Hepatocyte (in vitro differentiated cells): Measurements from ENCODE around the gene NUDT14. TPM values are rescaled to one million over a fixed set of nuclear protein-coding genes. Genes with fewer than 3 reads are reported as not detected.

ENCODE experiments used
- DNase-seq: peaks from one replicate; pipeline ENCODE4 v3.0.0-alpha.2; 2016; ENCODE audit warnings: low spot score
- H2AFZ ChIP-seq: fragments of 200-600 bp; sonication (generic); 2 replicates; pipeline ENCODE4 v1.6.0; 2016; ENCODE audit warnings: antibody characterized with exemption, mild to moderate bottlenecking
- H3K27ac ChIP-seq: fragments of 200-600 bp; sonication (generic); 2 replicates; pipeline ENCODE4 v1.5.1; 2016; ENCODE audit warnings: mild to moderate bottlenecking
- H3K27me3 ChIP-seq: fragments of 200-600 bp; sonication (generic); 2 replicates; pipeline ENCODE4 v1.6.1; 2016
- H3K36me3 ChIP-seq: fragments of 200-600 bp; sonication (generic); replicated peaks from 2 replicates; pipeline ENCODE4 v1.5.1; 2016; ENCODE audit warnings: low read depth; ENCODE audit not compliant: insufficient read depth
- H3K4me1 ChIP-seq: fragments of 200-600 bp; sonication (generic); 2 replicates; pipeline ENCODE4 v1.5.1; 2016; ENCODE audit warnings: mild to moderate bottlenecking, moderate library complexity; ENCODE audit not compliant: insufficient read depth
- H3K4me2 ChIP-seq: fragments of 200-600 bp; sonication (generic); 2 replicates; pipeline ENCODE4 v1.6.0; 2016
- H3K4me3 ChIP-seq: fragments of 200-600 bp; sonication (generic); 2 replicates; pipeline ENCODE4 v1.5.1; 2016; ENCODE audit warnings: mild to moderate bottlenecking
- H3K79me2 ChIP-seq: fragments of 200-600 bp; sonication (generic); 2 replicates; pipeline ENCODE4 v1.6.0; 2017; ENCODE audit warnings: mild to moderate bottlenecking
- H3K9me2 ChIP-seq: fragments of 200-600 bp; sonication (generic); replicated peaks from 2 replicates; pipeline ENCODE4 v1.6.0; 2017; ENCODE audit warnings: mild to moderate bottlenecking; ENCODE audit not compliant: insufficient read depth
- H3K9me3 ChIP-seq: fragments of 200-600 bp; sonication (generic); 2 replicates; pipeline ENCODE4 v1.5.1; 2016; ENCODE audit warnings: low read depth, mild to moderate bottlenecking
- H4K20me1 ChIP-seq: fragments of 200-600 bp; sonication (generic); 2 replicates; pipeline ENCODE4 v1.6.0; 2016; ENCODE audit warnings: mild to moderate bottlenecking; ENCODE audit not compliant: insufficient read depth, poor library complexity, severe bottlenecking
- CTCF ChIP-seq: fragments of 200-600 bp; sonication (generic); IDR thresholded peaks from 2 replicates; pipeline ENCODE4 v1.5.1; 2016; ENCODE audit warnings: antibody characterized with exemption, mild to moderate bottlenecking; ENCODE audit not compliant: poor library complexity
- EZH2 ChIP-seq: fragments of 200-600 bp; sonication (generic); IDR thresholded peaks from 2 replicates; pipeline ENCODE4 v1.6.1; 2016; ENCODE audit warnings: antibody characterized with exemption, mild to moderate bottlenecking, borderline replicate concordance
- EZH2phosphoT487 ChIP-seq: fragments of 200-600 bp; sonication (generic); IDR thresholded peaks from one replicate; pipeline ENCODE4 v1.6.1; 2018; ENCODE audit warnings: antibody characterized with exemption, mild to moderate bottlenecking, low read depth, moderate library complexity; ENCODE audit not compliant: unreplicated experiment, severe bottlenecking
- WGBS: methylation state at CpG from one replicate; pipeline ENCODE4 v1.1.6; 2016; ENCODE audit warnings: low lambda C conversion rate; ENCODE audit errors: missing lambda C conversion rate; 5-methylcytosine and 5-hydroxymethylcytosine counted together
- polyA plus RNA-seq: library from polyadenylated mRNA; unstranded; fragments of >200 nt; fragmentation: Nextera tagmentation; extraction: Ambion mirVana; gene quantifications from 2 replicates; pipeline ENCODE4 v1.2.1, GENCODE V29; 2016
- total RNA-seq: library from RNA; depleted of rRNA; stranded (reverse); fragments of >200 nt; gene quantifications from 2 replicates; pipeline ENCODE4 v1.2.3, GENCODE V29; 2014

Gene NUDT14
- total and polyA plus RNA-seq, 2 experiments from 2014 or later = 47.4 to 98.1 TPM

GRCh38 chr14:105173145-105173544 is 8.0 kb downstream of the NUDT14 start:
- Histone ChIP-seq H3K36me3 (no peaks in the 10 kb centered on the region), H4K20me1 (no peaks in the 10 kb centered on the region), H3K4me3 (no peak overlapping the region), H3K27ac (no peak overlapping the region), H3K9me3 (no peaks in the 10 kb centered on the region), H3K79me2 (no peaks in the 10 kb centered on the region), H2AFZ (no peak overlapping the region), H3K9me2 (no peaks in the 10 kb centered on the region), H3K27me3 (peaks cover 14% of the 10 kb centered on the region), H3K4me2 (no peak overlapping the region), H3K4me1 (peaks cover 5% of the 10 kb centered on the region)
- WGBS = 94% methylated on average over 9 of the region's 13 CpGs
- TF ChIP-seq CTCF (no peak), EZH2 (no peak), EZH2phosphoT487 (no peak)
- no peak for DNase-seq

GRCh38 chr14:105172476-105172875 is 8.6 kb downstream of the NUDT14 start:
- H2AFZ ChIP-seq = no peak overlapping the region
- DNase-seq = no peak
- H3K27ac ChIP-seq = no peak overlapping the region
- H3K4me2 ChIP-seq = no peak overlapping the region
- no peaks in the 10 kb centered on the region for H3K79me2 ChIP-seq
- H3K4me1 ChIP-seq = peaks cover 5% of the 10 kb centered on the region
- 72% methylated on average over 6 of the region's 7 CpGs for WGBS
- no peaks in the 10 kb centered on the region for H3K9me3 ChIP-seq
- no peaks in the 10 kb centered on the region for H3K9me2 ChIP-seq
- TF ChIP-seq EZH2phosphoT487 (no peak), CTCF (no peak), EZH2 (no peak)
- no peak overlapping the region for H3K4me3 ChIP-seq
- H3K27me3 ChIP-seq = peaks cover 14% of the 10 kb centered on the region
- H4K20me1 ChIP-seq = no peaks in the 10 kb centered on the region
- no peaks in the 10 kb centered on the region for H3K36me3 ChIP-seq

- Histone ChIP-seq H4K20me1 (no peaks in the 10 kb centered on the region), H3K9me2 (no peaks in the 10 kb centered on the region), H3K4me3 (no peak overlapping the region), H3K9me3 (no peaks in the 10 kb centered on the region), H2AFZ (no peak overlapping the region), H3K27me3 (peaks cover 21% of the 10 kb centered on the region), H3K36me3 (no peaks in the 10 kb centered on the region), H3K4me2 (no peak overlapping the region), H3K4me1 (peaks cover 5% of the 10 kb centered on the region), H3K79me2 (no peaks in the 10 kb centered on the region), H3K27ac (no peak overlapping the region)
- DNase-seq = no peak
- TF ChIP-seq EZH2phosphoT487 (no peak), EZH2 (no peak), CTCF (no peak)
- WGBS = 55% methylated on average over 19 of the region's 19 CpGs
These were observed 10.0 kb downstream of the NUDT14 start for GRCh38 chr14:105171004-105171673.
